ENCODE data around the gene RNF208. TPM values are rescaled to one million over a fixed set of nuclear protein-coding genes. Genes with fewer than 3 reads are reported as not detected.

Gene RNF208
- polyA plus RNA-seq, 1 donor (not counting 4 experiments of a cell fraction or from before 2014, with no cell fraction given): not detected

GRCh38 chr9:137195525-137196220, 26.4 kb downstream of the RNF208 start:
- H3K9me3 ChIP-seq (ENCODE audit: control insufficient read depth, low read depth, low read length): no peaks in the 10 kb centered on the region
- dilution Hi-C loops (cut with MboI; ENCODE audit: extremely low pct_ligation_motif_present, low sequenced_read_pairs): no loop called here
- H3K27me3 ChIP-seq (ENCODE audit: control insufficient read depth, extremely low read depth, insufficient read depth, low read length): peaks cover 3% of the 10 kb centered on the region
- H3K79me2 ChIP-seq (ENCODE audit: control insufficient read depth, insufficient read depth, low read length): peaks cover 4% of the 10 kb centered on the region
- H3K27ac ChIP-seq (ENCODE audit: control insufficient read depth, insufficient read depth, low read length): no peak overlapping the region
- H3K9me1 ChIP-seq (ENCODE audit: control insufficient read depth, extremely low read depth, insufficient read depth, low read length): peaks cover 3% of the 10 kb centered on the region
- no peak overlapping the region for H3K9ac ChIP-seq (ENCODE audit: control insufficient read depth, extremely low read depth, insufficient read depth, low read length)
- peaks cover 7 to 8% of the 10 kb centered on the region in 2 experiments for H3K36me3 ChIP-seq (ENCODE audit: control insufficient read depth in 2 of 2, extremely low read depth in 1 of 2, insufficient read depth in 2 of 2, low read length in 2 of 2)
- H3K4me2 ChIP-seq (ENCODE audit: control insufficient read depth, extremely low read depth, insufficient read depth, low read depth, low read length): peak overlapping the region; percentile 74
- H3K4me1 ChIP-seq (ENCODE audit: control insufficient read depth, extremely low read depth, insufficient read depth, low read length): peaks cover 31% of the 10 kb centered on the region
- H3K4me3 ChIP-seq (ENCODE audit: control insufficient read depth in 2 of 3, extremely low read depth in 1 of 3, insufficient read depth in 2 of 3, low read depth in 1 of 3, low read length in 3 of 3): no peak overlapping the region
- no peak overlapping the region for H2AFZ ChIP-seq (ENCODE audit: control insufficient read depth, low read length)
- FAIRE-seq (no peak), DNase-seq (ENCODE audit: low read depth, low spot score) (no peak)
- peaks cover 7% of the 10 kb centered on the region for H4K20me1 ChIP-seq (ENCODE audit: control insufficient read depth, extremely low read depth, insufficient read depth, low read length)
- no peak for TF ChIP-seq CTCF (optimal IDR thresholded peaks at IDR 0.05 in 1 of 3, IDR thresholded peaks at IDR 0.05 in 1 of 3, conservative IDR thresholded peaks at IDR 0.05 in 1 of 3; ENCODE audit: extremely low read depth in 1 of 3, insufficient read depth in 2 of 3, low read length in 3 of 3)
- no peak for TF ChIP-seq EZH2 (IDR thresholded peaks at IDR 0.05; ENCODE audit: low read length)

GRCh38 chr9:137194909-137195308, 27.1 kb downstream of the RNF208 start:
- peaks cover 7% of the 10 kb centered on the region for H4K20me1 ChIP-seq (ENCODE audit: control insufficient read depth, extremely low read depth, insufficient read depth, low read length)

More at GRCh38 chr9:137194909-137195308, 27.1 kb downstream of the RNF208 start:
- DNase-seq (ENCODE audit: low read depth, low spot score) (no peak), FAIRE-seq (no peak)
- H3K4me2 ChIP-seq (ENCODE audit: control insufficient read depth, extremely low read depth, insufficient read depth, low read depth, low read length): peak overlapping the region; percentile 74
- H3K4me1 ChIP-seq (ENCODE audit: control insufficient read depth, extremely low read depth, insufficient read depth, low read length): peaks cover 33% of the 10 kb centered on the region
- TF ChIP-seq CTCF (optimal IDR thresholded peaks at IDR 0.05 in 1 of 3, IDR thresholded peaks at IDR 0.05 in 1 of 3, conservative IDR thresholded peaks at IDR 0.05 in 1 of 3; ENCODE audit: extremely low read depth in 1 of 3, insufficient read depth in 2 of 3, low read length in 3 of 3) (no peak), EZH2 (IDR thresholded peaks at IDR 0.05; ENCODE audit: low read length) (no peak)
- H3K9me3 ChIP-seq (ENCODE audit: control insufficient read depth, low read depth, low read length): no peaks in the 10 kb centered on the region
- H3K4me3 ChIP-seq (ENCODE audit: control insufficient read depth in 2 of 3, extremely low read depth in 1 of 3, insufficient read depth in 2 of 3, low read depth in 1 of 3, low read length in 3 of 3): peak overlapping the region in 1 of 3 experiments; percentile 12
- H3K79me2 ChIP-seq (ENCODE audit: control insufficient read depth, insufficient read depth, low read length): peaks cover 12% of the 10 kb centered on the region
- dilution Hi-C loops (cut with MboI; ENCODE audit: extremely low pct_ligation_motif_present, low sequenced_read_pairs): no loop called here
- no peak overlapping the region for H3K27ac ChIP-seq (ENCODE audit: control insufficient read depth, insufficient read depth, low read length)
- H3K36me3 ChIP-seq (ENCODE audit: control insufficient read depth in 2 of 2, extremely low read depth in 1 of 2, insufficient read depth in 2 of 2, low read length in 2 of 2): peaks cover 9 to 13% of the 10 kb centered on the region in 2 experiments
- H3K9ac ChIP-seq (ENCODE audit: control insufficient read depth, extremely low read depth, insufficient read depth, low read length): peak overlapping the region; percentile 28
- peaks cover 3% of the 10 kb centered on the region for H3K9me1 ChIP-seq (ENCODE audit: control insufficient read depth, extremely low read depth, insufficient read depth, low read length)
- peaks cover 3% of the 10 kb centered on the region for H3K27me3 ChIP-seq (ENCODE audit: control insufficient read depth, extremely low read depth, insufficient read depth, low read length)
- no peak overlapping the region for H2AFZ ChIP-seq (ENCODE audit: control insufficient read depth, low read length)
